HK-2 (cell line): ENCODE data around the gene MAPT.

Source experiments
- DNase-seq: peaks from one replicate; pipeline ENCODE4 v3.0.0-alpha.2; 2018; ENCODE audit not compliant: unreplicated experiment

The MAPT gene

DNA sequence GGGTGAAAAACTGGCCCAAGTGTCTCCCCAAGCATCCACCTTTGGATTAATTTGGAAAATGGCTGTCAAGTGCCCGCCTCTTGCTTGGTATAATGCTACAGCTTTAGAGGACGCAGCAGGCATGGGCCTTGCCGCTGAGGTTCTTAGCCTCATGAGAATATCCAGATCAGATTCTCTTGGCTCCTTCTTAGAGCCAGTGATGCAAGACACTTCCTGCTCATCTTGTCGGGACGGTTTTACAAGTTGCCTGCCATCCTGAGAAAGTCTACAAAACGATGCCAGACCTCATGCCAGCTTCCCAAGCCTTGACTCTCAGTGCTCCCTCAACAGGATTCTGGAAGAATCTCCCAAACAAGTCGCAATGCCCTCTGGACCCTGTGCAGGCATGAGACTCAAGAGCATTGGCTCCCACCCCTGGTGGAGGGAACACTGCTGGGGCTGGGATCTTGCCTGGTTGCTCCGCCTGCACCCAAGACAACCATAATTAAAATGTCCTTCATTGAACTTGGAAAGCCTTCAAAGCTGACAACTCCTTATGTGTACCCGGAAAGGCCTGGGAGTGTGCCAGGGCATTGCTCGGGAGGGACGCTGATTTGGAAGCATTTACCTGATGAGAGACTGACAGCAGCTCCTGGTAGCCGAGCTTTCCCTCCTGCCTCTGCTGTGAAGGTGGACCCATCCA, 78.9 kb downstream of the MAPT start:
- DNase-seq: no peak

DNA sequence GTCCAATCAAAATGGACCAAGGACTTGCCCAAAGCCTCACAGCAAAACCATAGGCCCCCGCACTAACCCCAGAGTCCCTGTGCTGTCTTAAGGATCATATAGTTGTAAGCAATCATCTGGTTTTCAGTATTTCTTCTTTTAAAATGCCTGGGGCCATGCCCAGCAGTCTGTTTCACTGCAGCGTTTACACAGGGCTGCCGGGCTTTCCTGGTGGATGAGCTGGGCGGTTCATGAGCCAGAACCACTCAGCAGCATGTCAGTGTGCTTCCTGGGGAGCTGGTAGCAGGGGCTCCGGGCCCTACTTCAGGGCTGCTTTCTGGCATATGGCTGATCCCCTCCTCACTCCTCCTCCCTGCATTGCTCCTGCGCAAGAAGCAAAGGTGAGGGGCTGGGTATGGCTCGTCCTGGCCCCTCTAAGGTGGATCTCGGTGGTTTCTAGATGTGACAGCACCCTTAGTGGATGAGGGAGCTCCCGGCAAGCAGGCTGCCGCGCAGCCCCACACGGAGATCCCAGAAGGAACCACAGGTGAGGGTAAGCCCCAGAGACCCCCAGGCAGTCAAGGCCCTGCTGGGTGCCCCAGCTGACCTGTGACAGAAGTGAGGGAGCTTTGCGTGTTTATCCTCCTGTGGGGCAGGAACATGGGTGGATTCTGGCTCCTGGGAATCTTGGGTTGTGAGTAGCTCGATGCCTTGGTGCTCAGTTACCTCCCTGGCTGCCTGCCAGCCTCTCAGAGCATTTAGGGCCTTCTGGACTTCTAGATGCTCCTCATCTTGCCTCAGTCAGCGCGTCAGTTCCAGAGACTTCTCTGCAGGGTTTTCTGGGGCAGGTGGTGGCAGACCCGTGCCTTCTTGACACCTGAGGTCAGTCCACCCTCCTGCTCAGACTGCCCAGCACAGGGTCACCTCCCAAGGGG, 79.8 kb downstream of the MAPT start:
- DNase-seq: no peak

DNA sequence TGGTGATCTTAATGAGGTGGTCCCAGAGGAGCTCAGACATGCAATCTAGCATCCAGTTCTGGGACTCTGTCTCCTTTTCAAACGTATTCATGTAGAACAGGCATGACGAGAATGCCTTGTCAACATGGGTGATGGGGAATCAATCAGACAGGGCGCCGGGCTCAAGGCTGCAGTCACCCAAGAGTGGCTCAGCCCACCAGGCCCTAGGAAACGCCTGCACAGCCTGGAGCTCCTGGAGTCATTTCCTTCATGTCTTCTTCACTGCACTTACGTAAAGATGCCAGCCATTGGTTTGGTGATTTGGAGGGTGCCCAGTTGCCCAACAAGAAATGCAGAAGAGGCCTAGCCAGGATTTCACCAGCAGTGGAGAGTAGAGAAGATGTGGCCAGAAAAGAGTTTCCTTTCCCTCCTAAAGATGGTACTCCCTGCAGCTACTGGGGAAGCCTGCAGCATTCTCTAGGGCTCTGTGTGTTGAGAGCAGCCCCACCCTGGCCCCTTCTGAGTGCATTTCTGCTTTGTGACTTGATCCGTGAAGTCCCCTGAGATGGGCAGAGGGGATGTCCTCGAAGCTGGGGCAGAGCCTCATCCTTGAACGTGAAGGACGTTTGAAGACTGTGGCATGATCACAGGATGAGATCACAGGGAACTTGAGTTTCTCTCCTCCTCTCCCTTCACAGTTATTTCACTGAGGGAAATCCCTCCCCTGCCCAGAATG, 80.7 kb downstream of the MAPT start:
- no peak for DNase-seq

DNA sequence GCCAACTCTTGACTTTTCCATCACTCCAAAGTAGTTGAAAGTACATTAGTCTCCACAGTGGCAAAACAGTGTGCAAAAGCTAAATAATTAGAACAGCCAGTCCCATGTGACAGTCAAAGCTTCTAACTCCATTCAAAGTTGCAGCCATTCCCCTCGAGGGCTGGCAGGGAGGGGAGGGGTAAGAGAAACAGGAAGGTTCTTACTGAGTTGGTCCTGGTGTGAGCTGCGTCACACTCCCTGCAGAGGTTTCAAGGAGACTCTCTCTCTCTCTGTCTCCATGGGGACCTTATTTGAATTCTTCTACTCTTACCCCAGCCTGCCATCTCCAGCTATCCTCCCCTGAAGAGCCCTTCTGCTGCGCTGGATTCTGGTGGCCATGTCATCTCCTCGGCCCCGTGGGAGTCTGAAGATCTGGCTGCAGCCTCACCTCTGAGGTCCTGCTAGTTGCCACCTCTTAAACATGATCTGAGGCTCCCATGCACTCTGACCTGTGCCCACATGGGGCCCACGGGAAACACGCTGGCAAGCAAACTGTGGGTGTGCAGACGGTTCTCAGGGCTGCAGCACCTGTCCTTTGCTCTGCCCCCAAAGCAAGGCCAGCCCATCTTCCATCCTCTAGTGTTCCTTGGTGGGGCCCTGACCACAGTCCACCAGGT, 81.4 kb downstream of the MAPT start:
- no peak for DNase-seq

DNA sequence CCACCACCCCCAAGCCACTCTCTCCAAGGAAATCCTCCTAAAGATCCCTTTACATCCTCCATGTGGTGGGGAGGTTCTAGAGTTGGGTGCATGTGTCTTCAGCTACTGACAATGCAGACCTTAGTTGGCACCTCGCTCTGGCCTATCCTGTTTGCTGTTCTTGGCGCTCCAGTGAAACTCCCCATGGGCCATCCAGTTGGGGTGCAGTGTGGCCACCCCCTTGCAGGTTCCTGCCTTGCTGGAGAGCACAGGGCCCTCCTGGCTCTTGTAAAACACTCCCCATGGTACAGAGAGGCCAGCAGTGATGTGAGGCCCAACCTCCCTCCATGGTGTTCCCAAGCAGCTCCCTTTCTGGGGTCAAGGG, 82.0 kb downstream of the MAPT start:
- DNase-seq: no peak

DNA sequence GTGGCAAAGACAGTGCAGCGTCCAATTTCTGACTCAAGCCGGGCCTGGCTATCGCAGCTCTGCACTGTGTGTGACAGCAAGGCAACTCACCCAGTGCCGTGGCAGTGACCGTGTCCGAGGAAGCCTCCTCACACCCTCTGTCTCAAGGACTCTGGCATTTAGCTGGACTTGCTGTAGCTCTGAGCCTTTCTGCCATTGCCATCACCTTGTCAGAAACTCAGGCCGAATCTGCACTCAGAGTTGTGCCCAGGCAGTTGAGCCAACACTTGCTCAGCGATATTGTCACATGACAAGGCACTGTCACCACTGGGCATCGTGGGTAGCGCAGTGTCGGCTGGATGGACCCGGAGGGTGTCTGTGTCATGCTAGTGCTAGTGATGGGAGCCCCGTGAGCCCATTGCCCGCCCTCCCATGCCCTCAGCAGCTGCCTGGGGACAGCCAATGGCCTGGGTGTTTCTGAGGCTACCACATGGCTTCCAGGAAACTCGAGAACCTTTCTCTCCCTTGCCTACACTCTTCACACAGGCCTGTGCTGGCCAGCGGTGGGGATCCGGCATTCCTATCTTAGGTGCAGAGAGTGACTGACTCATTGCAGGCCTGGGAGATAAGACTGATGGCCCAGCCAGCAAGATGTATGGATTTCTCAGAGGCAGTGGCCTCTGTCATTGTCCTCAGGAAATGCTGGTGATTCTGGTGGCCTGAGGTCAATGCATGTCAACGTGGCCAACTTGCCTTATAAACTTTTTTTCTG, 82.6 kb downstream of the MAPT start:
- DNase-seq: no peak

DNA sequence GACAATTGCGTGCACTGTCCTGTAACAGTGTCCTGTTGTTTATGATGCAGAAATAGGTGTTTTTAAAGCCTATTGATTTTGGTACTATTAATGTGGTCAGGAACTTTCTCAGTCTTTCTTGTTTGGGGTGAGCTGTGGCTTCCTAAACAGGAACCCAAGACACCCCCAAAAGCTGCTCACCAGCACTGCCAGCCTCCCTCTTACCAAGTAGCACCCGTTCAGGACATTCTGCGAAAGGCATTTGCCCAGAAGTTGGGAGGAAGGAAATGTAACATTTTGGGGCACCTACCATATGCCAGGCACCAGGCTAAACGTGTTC, 83.1 kb downstream of the MAPT start:
- DNase-seq: no peak

DNA sequence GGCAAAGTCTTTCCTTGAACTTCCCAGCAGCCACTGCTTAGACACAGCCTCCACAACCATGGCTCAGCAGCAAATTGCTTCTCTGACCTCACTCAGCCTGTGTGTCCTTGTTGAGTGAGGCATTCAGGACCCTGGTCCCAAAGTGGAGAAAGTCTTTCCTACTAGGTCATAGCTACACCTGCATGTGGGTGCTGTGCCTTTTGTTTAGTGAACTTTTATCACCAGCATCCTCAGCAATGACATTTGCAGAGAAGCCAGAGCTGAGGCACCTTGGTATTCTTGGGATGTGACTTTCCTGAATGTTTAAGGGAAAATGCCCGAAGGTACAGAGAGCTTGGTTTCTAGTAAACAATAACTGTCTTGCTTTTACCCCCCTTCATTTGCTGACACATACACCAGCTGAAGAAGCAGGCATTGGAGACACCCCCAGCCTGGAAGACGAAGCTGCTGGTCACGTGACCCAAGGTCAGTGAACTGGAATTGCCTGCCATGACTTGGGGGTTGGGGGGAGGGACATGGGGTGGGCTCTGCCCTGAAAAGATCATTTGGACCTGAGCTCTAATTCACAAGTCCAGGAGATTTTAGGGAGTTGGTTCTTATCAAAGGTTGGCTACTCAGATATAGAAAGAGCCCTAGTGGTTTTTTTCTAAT, 83.7 kb downstream of the MAPT start:
- no peak for DNase-seq

DNA sequence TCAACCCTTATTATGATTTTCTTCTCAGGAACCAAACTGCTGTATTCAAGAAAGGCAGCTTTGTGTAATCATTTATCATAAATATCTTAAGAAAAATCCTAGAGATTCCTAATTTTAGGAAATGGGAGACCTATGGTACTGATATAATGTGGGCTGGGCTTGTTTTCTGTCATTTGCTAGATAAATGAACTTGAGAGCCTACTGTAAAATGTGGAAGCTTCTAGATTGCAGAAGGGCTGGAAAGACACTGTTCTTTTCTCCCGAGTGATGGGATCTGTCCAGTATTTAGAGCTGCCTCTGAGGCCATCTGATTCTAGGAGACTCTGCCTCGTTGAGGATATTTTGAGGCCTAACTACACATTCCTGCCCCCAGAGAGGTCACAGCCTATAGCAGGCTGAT, 84.8 kb downstream of the MAPT start:
- DNase-seq: no peak

DNA sequence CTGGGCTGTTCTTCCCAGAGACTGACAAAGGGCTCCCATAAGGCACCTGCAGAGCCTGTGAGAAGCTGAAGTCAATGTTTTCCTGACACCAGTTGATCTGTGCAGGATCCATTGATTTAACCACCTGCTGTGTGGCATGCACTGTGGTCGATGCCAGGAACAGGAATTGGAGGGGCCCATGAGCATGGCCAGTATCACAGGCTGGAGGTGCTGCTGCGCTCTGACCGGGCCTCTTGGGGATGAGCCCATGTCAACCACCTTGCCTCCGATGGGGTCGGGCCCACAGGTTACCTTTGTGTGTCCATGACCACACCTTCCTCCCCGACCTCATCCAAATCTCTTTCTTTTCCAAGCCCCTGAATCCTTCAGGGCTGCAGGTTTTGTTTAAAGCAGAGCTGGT, 86.5 kb downstream of the MAPT start:
- DNase-seq: no peak

DNA sequence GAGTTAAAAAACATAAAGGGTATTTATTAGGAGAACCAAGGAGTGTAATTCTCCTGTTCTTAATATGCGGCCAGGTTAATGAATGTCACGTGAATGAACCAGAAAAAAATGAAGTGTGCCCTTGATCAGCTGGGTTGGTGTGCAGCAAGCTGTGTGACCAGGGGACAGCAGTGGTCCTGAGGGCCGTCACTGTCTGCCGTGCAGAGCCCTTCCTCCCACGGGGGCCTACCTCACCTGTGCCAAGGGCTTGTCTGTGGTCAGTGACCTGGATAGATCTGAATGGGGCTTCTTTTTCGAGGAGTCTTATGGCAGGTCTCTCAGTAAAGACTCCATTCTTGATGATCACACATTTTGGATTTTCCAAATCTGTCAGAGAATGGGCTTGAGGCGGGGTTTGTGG, 87.0 kb downstream of the MAPT start:
- no peak for DNase-seq

DNA sequence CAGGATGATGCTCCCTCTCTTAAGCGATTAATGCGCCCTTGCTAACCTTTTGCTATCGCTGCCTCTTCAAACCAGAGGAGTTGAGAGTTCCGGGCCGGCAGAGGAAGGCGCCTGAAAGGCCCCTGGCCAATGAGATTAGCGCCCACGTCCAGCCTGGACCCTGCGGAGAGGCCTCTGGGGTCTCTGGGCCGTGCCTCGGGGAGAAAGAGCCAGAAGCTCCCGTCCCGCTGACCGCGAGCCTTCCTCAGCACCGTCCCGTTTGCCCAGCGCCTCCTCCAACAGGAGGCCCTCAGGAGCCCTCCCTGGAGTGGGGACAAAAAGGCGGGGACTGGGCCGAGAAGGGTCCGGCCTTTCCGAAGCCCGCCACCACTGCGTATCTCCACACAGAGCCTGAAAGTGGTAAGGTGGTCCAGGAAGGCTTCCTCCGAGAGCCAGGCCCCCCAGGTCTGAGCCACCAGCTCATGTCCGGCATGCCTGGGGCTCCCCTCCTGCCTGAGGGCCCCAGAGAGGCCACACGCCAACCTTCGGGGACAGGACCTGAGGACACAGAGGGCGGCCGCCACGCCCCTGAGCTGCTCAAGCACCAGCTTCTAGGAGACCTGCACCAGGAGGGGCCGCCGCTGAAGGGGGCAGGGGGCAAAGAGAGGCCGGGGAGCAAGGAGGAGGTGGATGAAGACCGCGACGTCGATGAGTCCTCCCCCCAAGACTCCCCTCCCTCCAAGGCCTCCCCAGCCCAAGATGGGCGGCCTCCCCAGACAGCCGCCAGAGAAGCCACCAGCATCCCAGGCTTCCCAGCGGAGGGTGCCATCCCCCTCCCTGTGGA, 88.6 kb downstream of the MAPT start:
- DNase-seq: no peak

DNA sequence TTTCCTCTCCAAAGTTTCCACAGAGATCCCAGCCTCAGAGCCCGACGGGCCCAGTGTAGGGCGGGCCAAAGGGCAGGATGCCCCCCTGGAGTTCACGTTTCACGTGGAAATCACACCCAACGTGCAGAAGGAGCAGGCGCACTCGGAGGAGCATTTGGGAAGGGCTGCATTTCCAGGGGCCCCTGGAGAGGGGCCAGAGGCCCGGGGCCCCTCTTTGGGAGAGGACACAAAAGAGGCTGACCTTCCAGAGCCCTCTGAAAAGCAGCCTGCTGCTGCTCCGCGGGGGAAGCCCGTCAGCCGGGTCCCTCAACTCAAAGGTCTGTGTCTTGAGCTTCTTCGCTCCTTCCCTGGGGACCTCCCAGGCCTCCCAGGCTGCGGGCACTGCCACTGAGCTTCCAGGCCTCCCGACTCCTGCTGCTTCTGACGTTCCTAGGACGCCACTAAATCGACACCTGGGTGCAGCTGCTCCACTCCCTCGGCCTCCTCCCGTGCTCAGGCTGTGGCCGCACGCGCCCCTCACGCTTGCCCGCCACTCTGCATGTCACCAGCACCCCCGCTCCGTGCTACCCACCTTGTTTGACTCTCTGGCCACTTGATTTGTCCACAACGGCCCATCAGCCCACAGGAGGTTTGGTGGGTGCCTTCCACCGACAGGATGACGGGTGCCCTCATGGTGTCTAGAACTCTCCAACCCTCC, 89.4 kb downstream of the MAPT start:
- no peak for DNase-seq

DNA sequence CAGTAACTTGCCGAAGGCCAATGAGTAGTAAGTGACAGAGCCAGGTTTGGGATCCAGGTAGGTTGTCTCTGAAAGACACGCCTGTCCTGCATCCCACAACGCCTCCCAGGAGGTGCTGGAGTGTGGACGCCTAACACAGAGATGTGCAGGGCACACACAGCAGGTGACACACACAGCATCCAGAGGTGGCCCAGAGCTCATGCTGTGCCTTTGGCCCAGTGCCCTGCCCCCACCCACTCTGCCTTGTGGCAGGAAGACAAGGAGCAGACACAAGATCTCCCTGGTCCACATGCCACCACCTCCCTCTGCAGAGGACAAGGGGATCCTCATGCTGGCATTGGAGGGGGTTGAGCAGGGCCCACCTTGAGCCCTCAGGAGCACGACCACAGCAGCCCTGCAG, 90.0 kb downstream of the MAPT start:
- no peak for DNase-seq

DNA sequence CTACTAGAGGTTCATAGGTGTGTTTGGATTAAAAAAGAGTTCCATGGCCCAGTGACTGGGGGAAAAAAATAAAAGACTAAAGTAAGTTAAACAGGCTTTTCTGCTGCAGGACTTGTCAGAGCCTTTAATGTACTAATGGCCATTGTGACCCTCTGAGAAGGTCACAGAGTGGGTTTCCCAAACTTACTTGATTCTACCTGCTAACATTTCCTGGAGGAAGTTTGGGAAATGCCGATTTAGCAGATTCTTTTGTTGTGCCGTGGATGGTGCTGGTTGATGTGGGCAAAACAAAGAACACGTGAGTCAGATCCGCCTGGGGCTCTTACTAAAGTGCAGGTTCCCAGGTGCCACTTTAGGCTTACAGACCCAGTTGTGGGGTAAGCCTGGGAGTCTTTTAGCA, 91.1 kb downstream of the MAPT start:
- no peak for DNase-seq

DNA sequence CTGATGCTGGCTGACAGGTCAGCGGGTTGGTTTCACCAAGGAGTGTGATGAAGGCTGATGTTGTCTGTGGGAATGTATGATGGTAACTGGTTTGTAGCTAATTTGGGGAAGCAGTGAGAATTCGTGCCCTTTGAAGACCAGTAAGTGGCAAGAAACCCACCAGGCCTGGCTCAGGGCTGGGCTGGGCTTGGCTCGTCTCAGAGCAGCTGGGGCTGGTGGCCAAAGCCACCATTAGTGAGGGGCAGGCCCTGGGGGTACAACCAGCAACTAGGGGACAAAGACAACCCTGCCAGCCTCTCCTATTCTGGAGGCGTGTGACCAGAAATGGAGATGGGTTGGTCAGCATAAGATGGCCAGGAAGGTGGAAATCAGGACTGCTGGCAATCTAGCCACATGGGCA, 91.7 kb downstream of the MAPT start:
- no peak for DNase-seq

DNA sequence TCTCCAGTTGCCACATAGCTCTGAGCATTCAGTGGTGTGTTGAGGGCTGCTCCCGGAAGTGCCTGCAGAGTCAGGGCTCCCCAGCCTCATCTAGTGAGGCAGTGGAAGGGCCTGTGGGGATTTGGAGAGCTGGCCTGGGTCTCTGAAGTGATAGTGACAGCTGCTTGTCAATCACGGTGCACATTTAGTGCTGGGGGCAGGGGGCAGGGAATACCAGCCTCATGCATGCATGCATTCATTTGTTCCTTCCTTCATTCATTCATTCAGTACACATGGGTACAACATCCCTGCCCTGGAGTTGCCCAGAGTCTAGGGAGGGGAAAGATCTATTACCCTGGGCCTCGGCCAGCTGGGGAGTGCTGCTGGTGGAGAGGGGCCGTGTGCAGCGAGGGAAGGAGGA, 93.4 kb downstream of the MAPT start:
- no peak for DNase-seq

DNA sequence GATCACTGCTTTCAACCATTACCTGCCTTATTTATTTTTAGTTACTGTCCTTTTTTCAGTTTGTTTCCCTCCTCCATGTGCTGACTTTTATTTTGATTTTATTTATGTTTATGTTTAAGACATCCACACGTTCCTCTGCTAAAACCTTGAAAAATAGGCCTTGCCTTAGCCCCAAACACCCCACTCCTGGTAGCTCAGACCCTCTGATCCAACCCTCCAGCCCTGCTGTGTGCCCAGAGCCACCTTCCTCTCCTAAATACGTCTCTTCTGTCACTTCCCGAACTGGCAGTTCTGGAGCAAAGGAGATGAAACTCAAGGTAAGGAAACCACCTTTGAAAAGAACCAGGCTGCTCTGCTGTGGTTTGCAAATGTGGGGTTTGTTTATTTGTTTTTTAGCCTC, 95.4 kb downstream of the MAPT start:
- DNase-seq: no peak

DNA sequence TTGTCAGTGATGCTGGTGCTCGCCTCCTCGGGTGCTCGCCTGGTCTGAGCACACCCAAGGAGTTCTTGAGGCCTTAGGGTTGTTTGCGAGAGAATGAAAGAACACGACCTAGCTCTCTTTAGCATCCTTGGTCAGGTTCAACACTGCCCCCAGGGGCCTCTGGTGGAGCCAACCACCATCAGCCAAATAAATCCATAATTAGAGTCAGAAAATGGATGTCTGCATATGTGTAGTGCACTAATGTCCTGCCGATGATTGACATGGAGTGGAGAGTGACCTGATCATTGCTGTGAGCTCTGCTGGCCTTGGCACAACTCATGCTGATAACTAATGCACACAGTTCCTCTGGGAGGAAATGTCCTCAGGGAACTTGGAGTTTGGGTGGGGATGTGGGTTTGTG, 96.5 kb downstream of the MAPT start:
- DNase-seq: no peak

DNA sequence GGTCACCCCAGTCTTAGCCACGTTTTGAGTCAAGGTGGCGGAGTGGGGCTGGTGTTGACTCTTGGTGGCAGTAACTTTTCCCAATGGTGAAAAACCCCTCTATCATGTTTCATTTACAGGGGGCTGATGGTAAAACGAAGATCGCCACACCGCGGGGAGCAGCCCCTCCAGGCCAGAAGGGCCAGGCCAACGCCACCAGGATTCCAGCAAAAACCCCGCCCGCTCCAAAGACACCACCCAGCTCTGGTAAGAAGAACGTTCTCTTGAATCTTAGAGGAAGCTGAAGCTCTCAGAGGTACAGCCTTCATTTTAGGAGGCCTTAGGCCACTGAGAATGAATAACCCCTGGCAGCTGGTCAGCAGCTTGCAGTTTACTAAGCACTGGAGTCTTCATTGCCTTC, 97.0 kb downstream of the MAPT start:
- no peak for DNase-seq
